Spleen (tissue), 11 donors: ENCODE measurements around the gene PTGER2. TPM values are rescaled to one million over a fixed set of nuclear protein-coding genes. Genes with fewer than 3 reads are reported as not detected.

ENCODE experiments used
- DNase-seq: peaks from one replicate; pipeline ENCODE4 v3.0.0-alpha.2; 2020
- H3K27ac ChIP-seq, 8 donors: fragments of 200-600 bp; sonication (generic) in 7 of 8; 1 replicate in 4 of 8; 2 replicates in 4 of 8; pipeline versions ENCODE4 v1.5.0 to v1.8.0; 2016 to 2021; ENCODE audit warnings: inconsistent platforms in 4 of 8, mild to moderate bottlenecking in 4 of 8, moderate library complexity in 1 of 8
- H3K27me3 ChIP-seq, 7 donors: fragments of 200-600 bp; sonication (generic) in 6 of 7; replicated peaks in 1 of 7; 1 replicate in 4 of 7; 2 replicates in 3 of 7; pipeline versions ENCODE4 v1.5.0 to v1.8.0; 2016 to 2021; ENCODE audit warnings: inconsistent platforms in 3 of 7, mild to moderate bottlenecking in 1 of 7
- H3K36me3 ChIP-seq, 6 donors: fragments of 200-600 bp; sonication (generic) in 5 of 6; 1 replicate in 4 of 6; 2 replicates in 2 of 6; pipeline versions ENCODE4 v1.5.0 to v1.8.0; 2016 to 2021; ENCODE audit warnings: inconsistent platforms in 2 of 6
- H3K4me1 ChIP-seq, 6 donors: fragments of 200-600 bp; sonication (generic) in 5 of 6; 1 replicate in 3 of 6; 2 replicates in 3 of 6; pipeline versions ENCODE4 v1.5.0 to v1.8.0; 2016 to 2021; ENCODE audit warnings: inconsistent platforms in 3 of 6
- H3K4me3 ChIP-seq, 8 donors: fragments of 200-600 bp; sonication (generic) in 7 of 8; 1 replicate in 4 of 8; 2 replicates in 4 of 8; pipeline versions ENCODE4 v1.5.0 to v1.8.0; 2016 to 2021; ENCODE audit warnings: inconsistent platforms in 4 of 8, mild to moderate bottlenecking in 4 of 8, moderate library complexity in 2 of 8
- H3K9me3 ChIP-seq, 8 donors: fragments of 200-600 bp; sonication (generic) in 7 of 8; 1 replicate in 4 of 8; 2 replicates in 4 of 8; pipeline versions ENCODE4 v1.5.0 to v1.8.0; 2016 to 2021; ENCODE audit warnings: inconsistent platforms in 4 of 8
- POLR2A ChIP-seq, 3 donors: fragments of 450-650 bp; IDR thresholded peaks; one replicate each; pipeline ENCODE4 v1.5.1; 2017; ENCODE audit warnings: antibody characterized with exemption in 3 of 3, mild to moderate bottlenecking in 1 of 3
- POLR2AphosphoS5 ChIP-seq, 3 donors: sonication (generic); formaldehyde crosslinking; IDR thresholded peaks; one replicate each; pipeline ENCODE4 v1.5.1; 2017; ENCODE audit warnings: antibody characterized with exemption in 3 of 3
- WGBS, 5 donors: extraction: QIAGEN DNeasy Blood & Tissue Kit in 3 of 5; methylation state at CpG; one replicate each; pipeline versions ENCODE4 v1.1.5 to v1.1.7; 2013 to 2018; 5-methylcytosine and 5-hydroxymethylcytosine counted together
- intact Hi-C: fragments of 100-400 bp; cut with DNase I; formaldehyde crosslinking; loops from one replicate; pipeline ENCODE4 v1.15.0; 2023; ENCODE audit warnings: low total_unique reads
- polyA plus RNA-seq, 3 donors: library from polyadenylated mRNA; stranded (reverse); fragments of 200-250 nt; gene quantifications; one replicate each; pipeline ENCODE4 v1.2.1, GENCODE V29; 2013
- total RNA-seq, 7 donors: library from RNA; depleted of rRNA in 3 of 7; stranded (reverse); fragments of >200 nt in 3 of 7; fragmentation: NEBNext Ultra II Directional in 4 of 7; extraction: Animal tissue kit (Norgen Biotek cat#: 25700) in 4 of 7; gene quantifications; one replicate each; pipeline versions ENCODE4 v1.1.0 to v1.2.1, GENCODE V29; 2016 to 2021
- TF ChIP-seq, protein P1 (sequence below), 11 experiments: fragments of 200-600 bp in 7 of 11; fragments of 450-650 bp in 4 of 11; sonication (generic) in 4 of 11; IDR thresholded peaks in 8 of 11; conservative IDR thresholded peaks in 3 of 11; 1 replicate in 7 of 11; 2 replicates in 4 of 11; pipeline versions ENCODE4 v1.4.0 to v1.8.0; 2016 to 2021; ENCODE audit warnings: antibody characterized with exemption in 11 of 11, inconsistent platforms in 4 of 11, mild to moderate bottlenecking in 1 of 11
- donor health status: healthy with polysubstance abuse.
- donor health status: DM: no; HTN: no; CAD: no; lungs with moderate emphysema.
- donor health status: DM: no; HTN: no; CAD: no.
- donor health status: Bipolar disorder and iron deficiency.
- donor health status: healthy.
- donor health status: DM: no; HTN: no; CAD: no.
- donor health status: DM: yes; HTN: yes; CAD: no.

PTGER2 gene
- total and polyA plus RNA-seq, 10 donors, result 1.5 to 44.7 (median 15.6) TPM

DNA sequence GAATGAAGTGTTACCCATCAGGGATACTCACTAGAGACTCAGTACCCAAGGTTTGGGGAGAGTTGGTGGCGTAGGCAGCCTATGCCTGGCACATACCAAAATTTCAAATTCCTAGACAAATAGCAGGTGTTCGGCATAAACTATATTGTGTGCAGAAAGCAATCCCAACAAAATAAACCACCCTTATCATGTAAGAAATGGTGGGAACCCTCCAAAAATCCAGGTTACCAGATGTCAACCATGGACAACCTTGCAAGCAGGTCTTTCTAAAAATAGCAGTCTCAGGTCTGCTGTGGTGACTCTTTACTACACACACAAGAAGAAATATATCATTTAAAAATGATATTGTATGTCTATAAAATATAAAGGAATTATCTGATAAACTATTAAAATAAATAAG lies 17.7 kb upstream of the PTGER2 start:
- WGBS, 5 donors, result 91 to 97% (median 95%) methylated on average over 2 of the region's 2 CpGs
- no peaks in the 10 kb centered on the region for H3K36me3 ChIP-seq
- no peak overlapping the region for H3K27ac ChIP-seq
- no peak overlapping the region for H3K4me3 ChIP-seq
- intact Hi-C loops, result loop anchor here (5.0 kb wide), 1 partner anchor 176 kb away; no protein-coding TSS in a partner anchor
- no peak for DNase-seq
- H3K27me3 ChIP-seq, result no peaks in the 10 kb centered on the region
- TF ChIP-seq, protein P1, sequence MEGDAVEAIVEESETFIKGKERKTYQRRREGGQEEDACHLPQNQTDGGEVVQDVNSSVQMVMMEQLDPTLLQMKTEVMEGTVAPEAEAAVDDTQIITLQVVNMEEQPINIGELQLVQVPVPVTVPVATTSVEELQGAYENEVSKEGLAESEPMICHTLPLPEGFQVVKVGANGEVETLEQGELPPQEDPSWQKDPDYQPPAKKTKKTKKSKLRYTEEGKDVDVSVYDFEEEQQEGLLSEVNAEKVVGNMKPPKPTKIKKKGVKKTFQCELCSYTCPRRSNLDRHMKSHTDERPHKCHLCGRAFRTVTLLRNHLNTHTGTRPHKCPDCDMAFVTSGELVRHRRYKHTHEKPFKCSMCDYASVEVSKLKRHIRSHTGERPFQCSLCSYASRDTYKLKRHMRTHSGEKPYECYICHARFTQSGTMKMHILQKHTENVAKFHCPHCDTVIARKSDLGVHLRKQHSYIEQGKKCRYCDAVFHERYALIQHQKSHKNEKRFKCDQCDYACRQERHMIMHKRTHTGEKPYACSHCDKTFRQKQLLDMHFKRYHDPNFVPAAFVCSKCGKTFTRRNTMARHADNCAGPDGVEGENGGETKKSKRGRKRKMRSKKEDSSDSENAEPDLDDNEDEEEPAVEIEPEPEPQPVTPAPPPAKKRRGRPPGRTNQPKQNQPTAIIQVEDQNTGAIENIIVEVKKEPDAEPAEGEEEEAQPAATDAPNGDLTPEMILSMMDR (IDR thresholded peaks at IDR 0.05 in 8 of 11, conservative IDR thresholded peaks at IDR 0.05 in 3 of 11), result no peak
- peaks cover 0 to 22% (median 6%) of the 10 kb centered on the region in 6 donors for H3K4me1 ChIP-seq
- no peaks in the 10 kb centered on the region for H3K9me3 ChIP-seq

- no peak for DNase-seq
- intact Hi-C loops, result loop anchor here (5.0 kb wide), 1 partner anchor 174 kb away; no protein-coding TSS in a partner anchor
- Histone ChIP-seq H3K4me3 (no peak overlapping the region), H3K4me1 (peaks cover 3 to 28% (median 9%) of the 10 kb centered on the region in 6 donors), H3K27me3 (no peaks in the 10 kb centered on the region), H3K27ac (no peak overlapping the region), H3K36me3 (no peaks in the 10 kb centered on the region), H3K9me3 (no peaks in the 10 kb centered on the region)
- WGBS, 5 donors, result 89 to 94% (median 94%) methylated on average over 10 of the region's 10 CpGs
- TF ChIP-seq POLR2A (IDR thresholded peaks at IDR 0.05) (no peak), POLR2AphosphoS5 (IDR thresholded peaks at IDR 0.05) (no peak)
- TF ChIP-seq, protein P1 (IDR thresholded peaks at IDR 0.05 in 8 of 11, conservative IDR thresholded peaks at IDR 0.05 in 3 of 11), result no peak
Observed at GRCh38 chr14:52298795-52299194, 15.3 kb upstream of the PTGER2 start.

DNA sequence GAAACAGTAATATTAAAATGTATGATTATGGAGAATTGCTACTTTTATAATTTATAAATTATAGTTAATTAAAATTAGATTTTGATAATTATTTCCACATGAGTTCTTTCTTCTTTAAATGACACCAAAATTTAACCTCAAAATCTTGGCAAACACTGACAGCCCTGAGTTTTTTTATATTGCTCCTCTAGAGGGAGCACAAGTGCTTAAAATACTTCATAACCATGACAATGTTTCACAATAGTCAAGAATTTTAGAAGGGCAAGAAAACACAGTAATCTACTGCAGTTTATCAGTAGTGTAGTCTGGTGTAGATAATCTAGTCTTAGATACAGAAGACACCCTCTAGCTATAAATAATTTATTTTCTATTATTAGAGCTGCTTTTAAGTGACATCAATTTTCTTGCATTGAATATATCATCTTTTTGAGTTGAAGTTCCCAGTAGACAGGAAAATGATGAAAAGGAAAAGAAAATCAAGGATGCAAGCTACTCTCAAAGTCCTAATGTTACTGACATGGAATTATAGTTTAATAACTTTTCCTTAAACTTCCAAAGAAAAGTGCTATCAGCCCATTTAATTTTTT lies 14.3 kb upstream of the PTGER2 start:
- TF ChIP-seq POLR2A (IDR thresholded peaks at IDR 0.05), result no peak
- TF ChIP-seq, protein P1 (IDR thresholded peaks at IDR 0.05 in 8 of 11, conservative IDR thresholded peaks at IDR 0.05 in 3 of 11), result peak; percentile 36 to 76 (median 69)
- TF ChIP-seq POLR2AphosphoS5 (IDR thresholded peaks at IDR 0.05), result no peak
- intact Hi-C loops, result loop anchor here (5.0 kb wide), 1 partner anchor 173 kb away; no protein-coding TSS in a partner anchor
- Histone ChIP-seq H3K9me3 (no peaks in the 10 kb centered on the region), H3K27ac (no peak overlapping the region), H3K4me3 (no peak overlapping the region), H3K36me3 (no peaks in the 10 kb centered on the region), H3K4me1 (peaks cover 3 to 37% (median 10%) of the 10 kb centered on the region in 6 donors), H3K27me3 (no peaks in the 10 kb centered on the region)
- DNase-seq, result no peak

DNA sequence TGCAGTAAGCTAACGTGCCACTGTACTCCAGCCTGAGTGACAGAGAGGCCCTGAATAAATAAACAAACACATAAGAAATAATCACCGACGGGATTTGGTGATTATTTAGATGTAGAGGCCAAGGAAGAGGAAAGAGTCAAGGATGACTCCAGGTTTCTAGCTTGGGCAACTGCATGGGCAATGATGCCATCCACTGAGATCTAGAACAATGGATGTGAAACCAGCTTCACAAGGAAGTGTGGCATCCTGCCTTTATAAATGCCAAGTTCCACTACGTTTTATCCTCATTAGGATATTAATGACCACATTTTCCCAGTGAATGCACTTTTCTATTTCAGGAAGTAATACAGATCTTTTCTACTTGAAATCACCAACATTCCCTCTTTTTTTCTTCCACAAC lies 10.9 kb upstream of the PTGER2 start:
- Histone ChIP-seq H3K36me3 (no peaks in the 10 kb centered on the region), H3K9me3 (no peaks in the 10 kb centered on the region), H3K27ac (no peak overlapping the region), H3K27me3 (no peaks in the 10 kb centered on the region), H3K4me3 (no peak overlapping the region), H3K4me1 (peaks cover 3 to 56% (median 10%) of the 10 kb centered on the region in 6 donors)
- TF ChIP-seq, protein P1 (IDR thresholded peaks at IDR 0.05 in 8 of 11, conservative IDR thresholded peaks at IDR 0.05 in 3 of 11), result no peak
- TF ChIP-seq POLR2AphosphoS5 (IDR thresholded peaks at IDR 0.05), result no peak
- no peak for TF ChIP-seq POLR2A (IDR thresholded peaks at IDR 0.05)
- WGBS, 5 donors, result 56 to 78% (median 60%) methylated on average over 4 of the region's 4 CpGs
- intact Hi-C loops, result no loop called here
- no peak for DNase-seq
